HG03060 (cell line): ENCODE measurements around the gene ARHGAP18.

Source experiments
- ATAC-seq: cut with Tn5 transposase; IDR thresholded peaks from one replicate; pipeline ENCODE4 v1.9.1; 2021; ENCODE audit warnings: low read depth, moderate number of reproducible peaks; ENCODE audit not compliant: unreplicated experiment

The ARHGAP18 gene

DNA sequence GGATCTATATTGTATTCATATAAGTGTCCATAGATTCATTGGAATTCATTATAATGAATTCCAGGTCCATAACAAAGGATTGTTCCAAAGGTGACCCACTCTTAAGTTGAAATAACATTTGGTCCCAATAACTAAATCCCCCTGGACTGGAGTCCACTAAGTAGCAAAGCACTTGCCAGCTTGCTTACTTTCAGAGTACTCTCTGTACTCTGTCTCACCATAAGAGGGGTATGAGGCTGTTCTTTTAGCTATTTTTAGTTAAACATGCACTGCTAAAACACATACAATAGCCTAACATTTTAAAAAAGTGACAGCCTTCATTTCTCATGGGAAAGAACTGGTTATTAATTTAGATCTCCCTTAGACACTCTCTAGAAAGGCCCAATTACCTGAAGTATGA is 16.7 kb upstream of the ARHGAP18 start:
- ATAC-seq, result no peak

DNA sequence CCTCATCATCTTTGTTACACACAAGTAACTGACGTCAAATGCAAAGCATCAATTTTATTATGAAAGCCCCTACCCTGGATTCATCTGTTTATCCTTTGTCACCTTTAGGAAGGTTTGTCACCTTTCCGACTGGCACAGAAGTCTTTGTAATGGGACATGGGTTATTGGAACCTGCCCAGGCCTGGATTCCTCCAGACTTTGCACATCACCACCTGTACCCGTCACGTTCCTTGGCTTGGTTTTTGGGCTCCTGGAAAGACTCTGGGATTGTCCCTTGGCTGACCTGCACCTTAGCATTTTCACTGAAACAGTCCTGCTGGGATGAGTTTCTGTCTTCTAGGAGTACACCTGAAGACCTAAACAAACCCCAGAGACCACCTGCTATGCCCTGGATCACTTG is 15.4 kb upstream of the ARHGAP18 start:
- ATAC-seq, result no peak

- no peak for ATAC-seq
These were observed 9.7 kb upstream of the ARHGAP18 start for GRCh38 chr6:129719692-129720091.

- ATAC-seq, result no peak
These were observed 7.3 kb upstream of the ARHGAP18 start for GRCh38 chr6:129717277-129717676.

GRCh38 chr6:129713806-129714333 is 3.9 kb upstream of the ARHGAP18 start:
- ATAC-seq, result no peak

DNA sequence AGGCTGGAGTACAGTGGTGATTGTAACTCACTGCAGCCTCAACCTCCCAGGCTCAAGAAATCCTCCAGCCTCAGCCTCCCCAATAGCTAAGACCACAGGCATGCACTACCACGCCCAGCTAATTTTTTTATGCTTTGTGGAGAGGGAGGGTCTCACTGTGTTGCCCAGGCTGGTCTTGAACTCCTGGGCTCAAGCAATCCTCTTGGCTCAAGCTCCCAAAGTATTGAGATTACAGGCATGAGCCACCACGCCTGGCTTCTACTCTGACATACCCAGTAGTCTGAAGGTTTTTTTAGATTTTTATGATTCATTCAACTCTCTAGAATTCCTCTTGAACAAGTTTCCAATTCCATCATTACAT is 1.3 kb upstream of the ARHGAP18 start:
- ATAC-seq, result no peak

DNA sequence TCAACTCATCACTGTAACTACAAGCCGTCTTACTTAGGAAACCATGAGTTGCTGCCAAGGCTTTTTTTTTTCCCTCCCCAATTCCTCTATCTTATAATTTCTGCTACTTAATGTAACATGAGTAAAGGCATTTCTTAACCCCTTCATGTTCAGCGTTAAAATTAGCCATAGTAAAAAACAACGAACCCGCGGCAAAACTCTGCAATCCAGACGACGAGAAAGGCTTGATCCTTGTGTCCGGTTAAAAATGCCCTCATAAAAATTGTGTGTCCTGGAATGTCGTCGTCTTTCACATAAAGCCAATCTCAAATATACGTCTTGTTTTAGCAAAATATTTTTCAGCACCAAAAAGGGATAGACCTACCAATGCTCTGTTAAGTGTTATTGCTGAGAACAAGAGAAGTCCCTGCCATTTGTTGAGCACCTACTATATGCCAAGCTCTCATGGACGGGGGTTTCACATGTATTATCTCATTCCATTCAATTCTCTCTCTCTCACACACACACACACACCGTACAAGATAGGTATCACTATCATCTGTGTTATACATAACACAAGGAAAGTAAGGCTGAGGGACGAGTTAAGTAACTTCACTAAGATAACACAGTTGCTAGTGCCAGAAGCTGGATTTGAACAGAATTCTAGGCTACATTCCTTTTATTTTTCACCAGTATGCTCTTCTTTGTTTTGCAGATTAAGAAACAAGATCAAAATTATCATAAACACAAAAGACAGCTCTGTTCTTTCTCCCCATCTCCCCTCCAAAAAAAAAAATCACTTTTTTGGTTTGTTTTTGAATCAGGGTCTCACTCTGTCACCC is 683 bp upstream of the ARHGAP18 start:
- no peak for ATAC-seq

- ATAC-seq, result no peak
These were observed 695 bp downstream of the ARHGAP18 start for GRCh38 chr6:129709196-129709768.

DNA sequence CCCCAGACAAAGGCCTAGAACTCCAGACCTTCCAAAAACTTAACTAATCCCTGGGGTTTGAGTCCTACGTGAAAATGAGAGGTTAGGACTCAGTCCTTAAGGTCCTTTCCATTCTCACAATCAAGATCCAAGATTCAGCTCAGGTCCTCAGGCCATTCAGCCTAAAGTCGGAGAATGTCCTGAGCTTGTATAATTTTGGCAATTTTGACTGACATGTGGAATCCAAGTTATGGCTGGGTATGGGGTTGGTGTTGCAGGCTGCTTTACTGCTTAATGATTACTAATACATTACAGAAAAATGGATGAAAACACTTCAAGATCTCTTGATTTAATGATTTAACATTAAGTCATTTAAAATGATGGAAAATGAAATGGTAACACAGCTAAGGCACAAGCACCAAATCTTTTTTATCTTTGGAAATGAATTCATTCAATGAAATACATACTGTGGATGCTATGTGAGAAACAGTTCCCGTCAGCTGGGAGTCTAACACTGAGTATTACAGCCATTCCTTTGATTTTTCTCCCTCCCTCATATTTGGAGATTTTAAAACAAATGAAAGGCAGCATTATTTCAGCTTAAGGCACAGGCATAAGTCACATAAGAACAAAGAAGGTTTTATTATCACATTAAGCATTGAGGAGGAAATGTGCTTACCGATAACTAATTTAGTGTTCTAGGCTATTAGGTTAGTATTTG is 1.3 kb downstream of the ARHGAP18 start:
- no peak for ATAC-seq

GRCh38 chr6:129707882-129708495 is 2.0 kb downstream of the ARHGAP18 start:
- ATAC-seq, result no peak

GRCh38 chr6:129707028-129707427 is 2.9 kb downstream of the ARHGAP18 start:
- ATAC-seq, result no peak

- ATAC-seq, result no peak
These were observed 4.8 kb downstream of the ARHGAP18 start for GRCh38 chr6:129705212-129705611.

- ATAC-seq, result no peak
These were observed 5.3 kb downstream of the ARHGAP18 start for GRCh38 chr6:129704708-129705107.

- ATAC-seq, result no peak
These were observed 8.1 kb downstream of the ARHGAP18 start for GRCh38 chr6:129701721-129702455.

DNA sequence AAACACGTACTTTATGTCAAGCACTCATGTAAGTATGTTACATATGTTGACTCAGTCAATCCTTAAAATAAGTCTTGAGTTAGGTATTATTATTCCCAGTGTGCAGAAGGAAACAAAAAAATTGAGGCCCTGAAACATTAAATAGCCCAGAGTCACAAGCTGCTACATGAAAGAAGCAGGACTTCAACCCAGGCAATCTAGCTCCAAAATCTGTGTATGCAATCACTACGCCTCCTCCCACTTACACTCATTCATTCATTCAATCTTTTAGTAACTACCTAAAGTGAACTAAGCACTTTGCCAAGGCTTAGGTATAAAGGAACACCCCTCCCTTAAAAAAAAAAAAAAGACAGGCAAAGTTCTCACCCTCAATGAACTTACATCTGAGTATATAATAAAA is 9.3 kb downstream of the ARHGAP18 start:
- no peak for ATAC-seq

GRCh38 chr6:129699659-129700058 is 10.3 kb downstream of the ARHGAP18 start:
- no peak for ATAC-seq

DNA sequence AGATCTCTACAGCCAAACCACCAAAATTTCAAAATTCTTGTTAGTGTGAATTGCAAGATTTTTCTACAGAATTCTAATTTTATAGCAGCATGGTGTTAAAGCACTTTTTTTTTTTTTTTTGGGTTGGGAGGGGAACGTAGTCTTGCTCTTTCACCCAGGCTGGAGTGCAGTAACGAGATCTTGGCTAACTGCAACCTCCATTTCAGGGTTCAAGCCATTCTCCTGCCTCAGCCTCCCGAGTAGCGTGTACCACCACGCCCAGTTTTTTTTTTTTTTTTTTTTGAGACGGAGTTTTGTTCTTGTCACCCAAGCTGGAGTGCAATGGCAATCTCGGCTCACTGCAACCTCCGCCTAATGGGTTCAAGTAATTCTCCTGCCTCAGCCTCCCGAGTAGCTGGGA is 11.5 kb downstream of the ARHGAP18 start:
- no peak for ATAC-seq

GRCh38 chr6:129697788-129698187 is 12.2 kb downstream of the ARHGAP18 start:
- no peak for ATAC-seq

DNA sequence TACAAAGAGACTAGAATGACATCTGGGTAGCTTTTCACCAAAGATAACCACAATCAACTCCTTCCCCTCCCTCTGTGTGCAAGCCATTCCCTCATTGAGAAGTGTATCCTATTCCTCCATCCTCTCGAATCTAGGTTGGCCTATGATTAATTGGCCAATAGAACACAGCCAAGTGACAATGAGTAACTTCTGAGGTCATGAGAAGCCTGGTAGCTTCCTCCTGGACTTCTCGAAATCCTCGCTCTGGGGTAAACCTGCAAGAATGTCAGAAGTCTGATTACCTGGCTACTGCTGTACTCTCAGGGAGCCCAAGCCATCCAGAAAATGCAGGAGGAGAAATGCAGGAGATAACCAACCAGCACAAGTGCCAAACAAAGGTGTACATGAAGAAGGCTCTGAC is 13.1 kb downstream of the ARHGAP18 start:
- ATAC-seq, result no peak

- ATAC-seq, result no peak
These were observed 14.0 kb downstream of the ARHGAP18 start for GRCh38 chr6:129696028-129696418.
